HCT116 (cell line): Measurements from ENCODE around the gene KSR2. TPM values are rescaled to one million over a fixed set of nuclear protein-coding genes. Genes with fewer than 3 reads are reported as not detected.

ENCODE experiments used
- ATAC-seq: fragments of 200-7000 bp; cut with Tn5 transposase; 2 replicates; pipeline ENCODE4 v1.9.1; 2020; ENCODE audit warnings: mild to moderate bottlenecking, moderate library complexity
- BruUV-seq: library from RNA; stranded (reverse); fragments of 400-500 nt; replicated peaks from 2 replicates; lab custom pipeline; 2021; lab: Mats Ljungman, UMichigan
- CTCF ChIA-PET: fragments of 300-600 bp; sonication (Branson Sonifier 250); formaldehyde crosslinking; loops from one replicate; lab custom pipeline; 2021; ENCODE audit warnings: antibody characterized with exemption; lab: Charles Lee
- POLR2A ChIA-PET: fragments of 300-600, 350-600 bp; sonication (Branson Sonifier 250); formaldehyde crosslinking; loops from one replicate; lab custom pipeline; 2021; ENCODE audit warnings: antibody characterized with exemption; lab: Charles Lee
- RAD21 ChIA-PET, 2 experiments: fragments of 300-600 bp; sonication (Branson Sonifier 250); formaldehyde crosslinking; loops; one replicate each; lab custom pipeline; 2023; ENCODE audit warnings: low total read pairs in 2 of 2; ENCODE audit not compliant: uncharacterized antibody in 2 of 2, unreplicated experiment in 2 of 2, low non-redundant PET in 1 of 2; lab: Charles Lee
- DNase-seq: peaks from one replicate; pipeline ENCODE4 v3.0.0-alpha.2; 2010; ENCODE audit warnings: low read depth, low spot score
- H2AFZ ChIP-seq: fragments of 200-600 bp; shearing (Covaris generic), sonication (generic); 2 replicates; pipeline ENCODE4 v1.6.1; 2017; ENCODE audit warnings: low read depth, mixed run types, mixed read lengths, antibody characterized with exemption, low read length; ENCODE audit not compliant: poor library complexity, severe bottlenecking
- H3K27ac ChIP-seq: 2 replicates; pipeline ENCODE4 v1.5.1; 2012; ENCODE audit warnings: low read depth, low read length
- H3K27me3 ChIP-seq: fragments of 200-600 bp; sonication (generic); 2 replicates; pipeline ENCODE4 v1.6.1; 2016; ENCODE audit warnings: mixed run types, low read length, mixed read lengths; ENCODE audit not compliant: insufficient read depth
- H3K36me3 ChIP-seq, 2 experiments: fragments of 200-500 bp in 1 of 2; fragments of 200-600 bp in 1 of 2; sonication (Bioruptor generic) in 1 of 2; sonication (generic) in 1 of 2; 2 replicates each; pipeline versions ENCODE4 v1.5.1 to v1.6.1; 2014 to 2016; ENCODE audit warnings: low read length in 2 of 2, inconsistent platforms in 1 of 2, mixed read lengths in 1 of 2, mixed run types in 1 of 2; ENCODE audit not compliant: insufficient read depth in 2 of 2, control insufficient read depth in 1 of 2
- H3K4me1 ChIP-seq, 2 experiments: fragments of 200-600 bp in 1 of 2; sonication (generic) in 1 of 2; 2 replicates each; pipeline versions ENCODE4 v1.5.1 to v1.6.1; 2012 to 2017; ENCODE audit warnings: low read length in 2 of 2, inconsistent platforms in 1 of 2, mild to moderate bottlenecking in 1 of 2, mixed read lengths in 1 of 2, mixed run types in 1 of 2, moderate library complexity in 1 of 2; ENCODE audit not compliant: insufficient read depth in 2 of 2, control insufficient read depth in 1 of 2
- H3K4me2 ChIP-seq: fragments of 200-600 bp; sonication (generic); 2 replicates; pipeline ENCODE4 v1.6.1; 2017; ENCODE audit warnings: mixed run types, low read length, mixed read lengths
- H3K4me3 ChIP-seq, 2 experiments: fragments of 200-600 bp in 1 of 2; sonication (generic) in 1 of 2; replicated peaks in 1 of 2; 2 replicates each; pipeline ENCODE4 v1.5.1; 2011 to 2016; ENCODE audit warnings: low read length in 2 of 2, control low read depth in 1 of 2, low read depth in 1 of 2, mild to moderate bottlenecking in 1 of 2, mixed read lengths in 1 of 2, mixed run types in 1 of 2
- H3K79me2 ChIP-seq: fragments of 200-600 bp; sonication (generic); 2 replicates; pipeline ENCODE4 v1.6.1; 2017; ENCODE audit warnings: mild to moderate bottlenecking, mixed run types, low read length, moderate library complexity, mixed read lengths; ENCODE audit not compliant: insufficient read depth
- H3K9ac ChIP-seq: fragments of 200-600 bp; sonication (generic); 2 replicates; pipeline ENCODE4 v1.6.1; 2016; ENCODE audit warnings: low read length, mixed read lengths
- H3K9me2 ChIP-seq: fragments of 200-600 bp; sonication (generic), shearing (Covaris generic); 2 replicates; pipeline ENCODE4 v1.6.1; 2017; ENCODE audit warnings: mixed run types, mild to moderate bottlenecking, moderate library complexity; ENCODE audit not compliant: insufficient read depth
- H3K9me3 ChIP-seq, 2 experiments: fragments of 200-500 bp in 1 of 2; fragments of 200-600 bp in 1 of 2; sonication (Bioruptor generic) in 1 of 2; sonication (generic) in 1 of 2; 2 replicates each; pipeline ENCODE4 v1.6.1; 2014 to 2017; ENCODE audit warnings: low read length in 2 of 2, mixed read lengths in 2 of 2, inconsistent platforms in 1 of 2, low read depth in 1 of 2, mild to moderate bottlenecking in 1 of 2, mixed run types in 1 of 2, moderate library complexity in 1 of 2; ENCODE audit not compliant: control insufficient read depth in 1 of 2, insufficient read depth in 1 of 2
- H4K20me1 ChIP-seq: fragments of 200-600 bp; sonication (generic), shearing (Covaris generic); 2 replicates; pipeline ENCODE4 v1.6.1; 2017; ENCODE audit warnings: mixed run types, mild to moderate bottlenecking, moderate library complexity; ENCODE audit not compliant: insufficient read depth
- EZH2 ChIP-seq: fragments of 200-600 bp; sonication (generic); IDR thresholded peaks from 2 replicates; pipeline ENCODE4 v1.6.1; 2017; ENCODE audit warnings: antibody characterized with exemption, mixed run types
- FOSL1 ChIP-seq: IDR thresholded peaks from 2 replicates; pipeline ENCODE4 v1.6.1; 2012; ENCODE audit warnings: low read depth
- JUND ChIP-seq: IDR thresholded peaks from 2 replicates; pipeline ENCODE4 v1.6.1; 2012
- RAD21 ChIP-seq: IDR thresholded peaks from 2 replicates; pipeline ENCODE4 v1.6.1; 2012; ENCODE audit warnings: low read depth, mild to moderate bottlenecking
- SP1 ChIP-seq: IDR thresholded peaks from 2 replicates; pipeline ENCODE4 v1.6.1; 2012; ENCODE audit warnings: low read depth
- intact Hi-C: fragments of 100-400 bp; cut with micrococcal nuclease; formaldehyde crosslinking; loops from 2 replicates; pipeline ENCODE4 v1.10.0; 2022
- total RNA-seq: library from RNA; stranded (reverse); gene quantifications from one replicate; pipeline ENCODE4 v1.2.1, GENCODE V29; 2021; ENCODE audit not compliant: unreplicated experiment
- TF ChIP-seq, protein P1 (sequence below): IDR thresholded peaks from 2 replicates; pipeline ENCODE4 v1.6.1; 2012
- TF ChIP-seq, protein P2 (sequence below), 3 experiments: fragments of 200-600 bp in 1 of 3; sonication (generic) in 1 of 3; IDR thresholded peaks in 2 of 3; conservative IDR thresholded peaks in 1 of 3; 2 replicates each; pipeline ENCODE4 v1.5.1; 2012 to 2017; ENCODE audit warnings: low read depth in 2 of 3, low read length in 2 of 3, antibody characterized with exemption in 1 of 3, borderline replicate concordance in 1 of 3, control low read depth in 1 of 3, mild to moderate bottlenecking in 1 of 3, mixed read lengths in 1 of 3, mixed run types in 1 of 3, moderate library complexity in 1 of 3; ENCODE audit not compliant: insufficient read depth in 1 of 3
- TF ChIP-seq, protein P3 (sequence below): IDR thresholded peaks from 2 replicates; pipeline ENCODE4 v1.6.1; 2012; ENCODE audit warnings: low read depth

The KSR2 gene
- total RNA-seq, 1 experiment from 2014 or later, result 10.1 TPM

DNA sequence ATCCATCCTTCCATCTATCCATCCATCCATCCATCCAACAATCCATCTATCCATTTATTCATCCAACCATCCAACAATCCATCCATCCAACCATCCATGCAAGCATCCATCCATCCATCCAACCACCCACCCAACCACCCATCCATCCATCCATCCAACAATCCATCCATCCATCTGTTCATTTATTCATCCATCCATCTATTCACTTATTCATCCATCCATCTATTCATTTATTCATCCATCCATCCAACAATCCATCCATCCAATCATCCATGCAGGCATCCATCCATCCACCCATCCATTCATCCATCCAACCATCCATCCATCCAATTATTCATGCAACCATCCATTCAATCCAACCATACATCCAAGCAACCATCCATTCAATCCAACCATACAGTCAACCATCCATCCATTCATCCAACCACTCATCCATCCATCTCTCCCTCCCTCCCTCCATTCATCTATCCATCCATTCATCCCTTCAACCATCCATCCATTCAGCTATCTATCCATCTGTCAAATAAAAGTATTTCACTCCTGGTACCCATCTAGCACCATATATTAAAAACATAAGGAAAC lies 86.1 kb downstream of the KSR2 start:
- H3K4me3 ChIP-seq, result no peak overlapping the region
- H3K27ac ChIP-seq, result no peak overlapping the region
- BruUV-seq, result no TSS peak
- TF ChIP-seq RAD21 (no peak), SP1 (no peak)
- TF ChIP-seq, protein P1, sequence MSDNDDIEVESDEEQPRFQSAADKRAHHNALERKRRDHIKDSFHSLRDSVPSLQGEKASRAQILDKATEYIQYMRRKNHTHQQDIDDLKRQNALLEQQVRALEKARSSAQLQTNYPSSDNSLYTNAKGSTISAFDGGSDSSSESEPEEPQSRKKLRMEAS, result no peak
- TF ChIP-seq, protein P2, sequence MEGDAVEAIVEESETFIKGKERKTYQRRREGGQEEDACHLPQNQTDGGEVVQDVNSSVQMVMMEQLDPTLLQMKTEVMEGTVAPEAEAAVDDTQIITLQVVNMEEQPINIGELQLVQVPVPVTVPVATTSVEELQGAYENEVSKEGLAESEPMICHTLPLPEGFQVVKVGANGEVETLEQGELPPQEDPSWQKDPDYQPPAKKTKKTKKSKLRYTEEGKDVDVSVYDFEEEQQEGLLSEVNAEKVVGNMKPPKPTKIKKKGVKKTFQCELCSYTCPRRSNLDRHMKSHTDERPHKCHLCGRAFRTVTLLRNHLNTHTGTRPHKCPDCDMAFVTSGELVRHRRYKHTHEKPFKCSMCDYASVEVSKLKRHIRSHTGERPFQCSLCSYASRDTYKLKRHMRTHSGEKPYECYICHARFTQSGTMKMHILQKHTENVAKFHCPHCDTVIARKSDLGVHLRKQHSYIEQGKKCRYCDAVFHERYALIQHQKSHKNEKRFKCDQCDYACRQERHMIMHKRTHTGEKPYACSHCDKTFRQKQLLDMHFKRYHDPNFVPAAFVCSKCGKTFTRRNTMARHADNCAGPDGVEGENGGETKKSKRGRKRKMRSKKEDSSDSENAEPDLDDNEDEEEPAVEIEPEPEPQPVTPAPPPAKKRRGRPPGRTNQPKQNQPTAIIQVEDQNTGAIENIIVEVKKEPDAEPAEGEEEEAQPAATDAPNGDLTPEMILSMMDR (IDR thresholded peaks at IDR 0.05 in 2 of 3, conservative IDR thresholded peaks at IDR 0.05 in 1 of 3; ENCODE audit: borderline replicate concordance in 1 of 3, insufficient read depth in 1 of 3, low read depth in 2 of 3, low read length in 2 of 3), result no peak
- POLR2A ChIA-PET, result no interaction called here
- H3K9me2 ChIP-seq, result no peaks in the 10 kb centered on the region
- H3K4me2 ChIP-seq, result peak overlapping the region; percentile 45
- ATAC-seq, result no peak
- intact Hi-C loops, result no loop called here
- no peaks in the 10 kb centered on the region for H3K27me3 ChIP-seq
- no peak overlapping the region for H3K9ac ChIP-seq
- H2AFZ ChIP-seq, result no peak overlapping the region
- H3K79me2 ChIP-seq, result no peaks in the 10 kb centered on the region
- no peak for DNase-seq
- H3K4me1 ChIP-seq, result peaks cover 14 to 31% of the 10 kb centered on the region in 2 experiments
- H4K20me1 ChIP-seq, result no peaks in the 10 kb centered on the region
- RAD21 ChIA-PET, result no interaction called here
- CTCF ChIA-PET, result no interaction called here
- H3K36me3 ChIP-seq, result no peaks in the 10 kb centered on the region
- H3K9me3 ChIP-seq, result no peaks in the 10 kb centered on the region

DNA sequence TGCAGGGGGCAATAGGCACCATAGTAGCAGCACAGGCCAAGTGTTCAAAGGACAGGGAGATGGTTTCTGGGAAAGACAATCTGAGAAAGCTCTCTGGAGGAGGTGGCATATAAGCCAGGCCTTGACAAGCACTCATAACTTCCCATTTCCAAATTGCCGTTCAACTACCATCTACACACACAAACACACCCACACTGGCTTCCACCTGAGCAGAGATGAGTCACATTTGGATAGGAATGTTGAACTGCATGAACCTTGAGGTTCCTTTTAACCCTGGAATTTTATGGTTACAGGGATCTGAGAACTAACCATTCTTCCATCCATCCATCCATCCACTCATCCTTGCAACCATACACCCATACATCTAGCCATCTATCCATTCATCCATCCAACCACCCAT lies 86.6 kb downstream of the KSR2 start:
- Histone ChIP-seq H3K27me3 (no peaks in the 10 kb centered on the region), H3K4me2 (peak overlapping the region; percentile 45), H3K79me2 (no peaks in the 10 kb centered on the region), H3K27ac (no peak overlapping the region), H3K4me1 (peaks cover 14 to 28% of the 10 kb centered on the region in 2 experiments), H3K9me2 (no peaks in the 10 kb centered on the region), H3K9ac (no peak overlapping the region), H3K36me3 (no peaks in the 10 kb centered on the region), H3K4me3 (no peak overlapping the region), H4K20me1 (no peaks in the 10 kb centered on the region), H2AFZ (no peak overlapping the region), H3K9me3 (no peaks in the 10 kb centered on the region)
- ChIA-PET RAD21 (no interaction called here), CTCF (no interaction called here), POLR2A (no interaction called here)
- peak; percentile 34; the same call in 1 of the 2 replicates for TF ChIP-seq FOSL1
- 0 out of 2 replicates have a peak, but pooled peaks have one; percentile 36 for TF ChIP-seq JUND
- TF ChIP-seq, protein P3, sequence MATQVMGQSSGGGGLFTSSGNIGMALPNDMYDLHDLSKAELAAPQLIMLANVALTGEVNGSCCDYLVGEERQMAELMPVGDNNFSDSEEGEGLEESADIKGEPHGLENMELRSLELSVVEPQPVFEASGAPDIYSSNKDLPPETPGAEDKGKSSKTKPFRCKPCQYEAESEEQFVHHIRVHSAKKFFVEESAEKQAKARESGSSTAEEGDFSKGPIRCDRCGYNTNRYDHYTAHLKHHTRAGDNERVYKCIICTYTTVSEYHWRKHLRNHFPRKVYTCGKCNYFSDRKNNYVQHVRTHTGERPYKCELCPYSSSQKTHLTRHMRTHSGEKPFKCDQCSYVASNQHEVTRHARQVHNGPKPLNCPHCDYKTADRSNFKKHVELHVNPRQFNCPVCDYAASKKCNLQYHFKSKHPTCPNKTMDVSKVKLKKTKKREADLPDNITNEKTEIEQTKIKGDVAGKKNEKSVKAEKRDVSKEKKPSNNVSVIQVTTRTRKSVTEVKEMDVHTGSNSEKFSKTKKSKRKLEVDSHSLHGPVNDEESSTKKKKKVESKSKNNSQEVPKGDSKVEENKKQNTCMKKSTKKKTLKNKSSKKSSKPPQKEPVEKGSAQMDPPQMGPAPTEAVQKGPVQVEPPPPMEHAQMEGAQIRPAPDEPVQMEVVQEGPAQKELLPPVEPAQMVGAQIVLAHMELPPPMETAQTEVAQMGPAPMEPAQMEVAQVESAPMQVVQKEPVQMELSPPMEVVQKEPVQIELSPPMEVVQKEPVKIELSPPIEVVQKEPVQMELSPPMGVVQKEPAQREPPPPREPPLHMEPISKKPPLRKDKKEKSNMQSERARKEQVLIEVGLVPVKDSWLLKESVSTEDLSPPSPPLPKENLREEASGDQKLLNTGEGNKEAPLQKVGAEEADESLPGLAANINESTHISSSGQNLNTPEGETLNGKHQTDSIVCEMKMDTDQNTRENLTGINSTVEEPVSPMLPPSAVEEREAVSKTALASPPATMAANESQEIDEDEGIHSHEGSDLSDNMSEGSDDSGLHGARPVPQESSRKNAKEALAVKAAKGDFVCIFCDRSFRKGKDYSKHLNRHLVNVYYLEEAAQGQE, result no peak
- peak; percentile 28; the same call in 1 of the 2 replicates for TF ChIP-seq RAD21
- TF ChIP-seq EZH2, result no peak
- DNase-seq (no peak), ATAC-seq (peak; percentile 51)
- BruUV-seq, result no TSS peak
- intact Hi-C loops, result no loop called here
